ENCODE data around the gene SERPINB5.
A peak's percentile ranks its signal among the peaks of the same experiment; 100 is the strongest.

The SERPINB5 gene

GRCh38 chr18:63465059-63465458, 11.7 kb upstream of the SERPINB5 start:
- H3K4me3 ChIP-seq (ENCODE audit: low read length) = no peak overlapping the region
- DNase-seq (ENCODE audit: low read depth, low spot score) = no peak

- H3K4me3 ChIP-seq (ENCODE audit: low read length) = no peak overlapping the region
- DNase-seq (ENCODE audit: low read depth, low spot score) = no peak
Measured at GRCh38 chr18:63467699-63468098, 9.1 kb upstream of the SERPINB5 start.

DNA sequence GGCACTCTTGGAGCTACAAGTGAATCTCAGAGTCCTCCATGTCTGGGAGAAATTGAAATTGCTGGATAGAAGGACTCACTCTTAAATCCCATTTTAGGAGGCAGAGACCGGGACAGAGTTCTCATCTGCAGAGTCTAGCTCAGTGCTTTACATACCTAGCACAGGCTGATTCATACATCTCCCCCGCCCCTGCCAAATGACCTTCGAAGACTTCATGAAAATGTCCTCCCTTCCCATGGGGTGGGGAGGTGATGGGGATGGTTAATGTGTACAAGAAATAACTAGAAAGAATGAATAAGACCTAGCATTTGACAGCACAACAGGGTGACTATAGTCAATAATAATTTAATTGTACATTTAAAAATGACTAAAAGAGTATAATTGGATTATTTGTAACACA, 8.2 kb upstream of the SERPINB5 start:
- no peak for DNase-seq (ENCODE audit: low read depth, low spot score)

GRCh38 chr18:63470751-63471150, 6.0 kb upstream of the SERPINB5 start:
- no peak for DNase-seq (ENCODE audit: low read depth, low spot score)
- H3K4me3 ChIP-seq (ENCODE audit: low read length) = no peak overlapping the region

More for the DNA sequence above, 8.2 kb upstream of the SERPINB5 start:
- H3K4me3 ChIP-seq (ENCODE audit: low read length) = no peak overlapping the region

- no peak overlapping the region for H3K4me3 ChIP-seq (ENCODE audit: low read length)
- DNase-seq (ENCODE audit: low read depth, low spot score) = no peak
Measured at GRCh38 chr18:63472380-63472779, 4.4 kb upstream of the SERPINB5 start.

DNA sequence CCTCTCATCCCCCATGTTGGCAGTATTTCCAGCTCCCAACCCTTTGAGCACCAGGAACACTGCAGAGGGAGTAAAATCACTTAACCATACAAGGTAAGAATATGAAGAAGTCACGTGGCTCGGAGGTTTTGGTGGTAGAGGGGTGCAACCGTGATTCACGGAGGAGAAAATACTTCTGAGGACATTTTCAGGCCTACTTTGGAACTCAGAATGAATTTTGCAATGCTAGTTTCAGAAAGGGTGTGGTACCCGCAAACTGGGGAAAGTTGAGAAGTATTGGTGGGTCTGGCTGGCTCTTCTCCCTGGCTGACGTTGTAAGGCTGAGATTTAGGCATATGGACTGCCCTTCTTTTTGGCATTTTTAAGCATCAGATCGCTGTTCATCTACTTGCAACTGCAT, 442 bp downstream of the SERPINB5 start:
- no peak for DNase-seq (ENCODE audit: low read depth, low spot score)
- no peak overlapping the region for H3K4me3 ChIP-seq (ENCODE audit: low read length)

DNA sequence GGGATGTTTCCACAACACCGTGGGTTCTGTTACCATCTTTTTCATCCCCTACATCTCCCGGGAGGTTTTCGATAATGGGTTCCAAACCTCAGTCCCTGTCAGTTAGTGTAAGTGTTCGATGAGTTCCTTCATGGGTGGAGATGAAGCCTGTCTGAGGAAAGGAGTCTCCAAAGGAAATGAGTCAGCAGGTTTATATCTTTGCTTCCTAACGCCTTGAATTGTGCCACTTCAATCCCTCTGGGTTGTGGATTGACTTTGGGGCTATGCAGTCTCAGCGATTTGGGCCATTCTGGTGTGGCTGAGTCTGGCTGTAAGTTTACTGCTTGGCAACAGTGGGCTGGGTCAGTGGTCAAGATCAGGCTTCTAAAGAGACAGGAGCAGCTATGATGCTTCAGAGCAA, 1.2 kb downstream of the SERPINB5 start:
- no peak overlapping the region for H3K4me3 ChIP-seq (ENCODE audit: low read length)
- no peak for DNase-seq (ENCODE audit: low read depth, low spot score)

- H3K4me3 ChIP-seq (ENCODE audit: low read length) = no peak overlapping the region
- no peak for DNase-seq (ENCODE audit: low read depth, low spot score)
Measured at GRCh38 chr18:63479826-63480225, 3.1 kb downstream of the SERPINB5 start.

DNA sequence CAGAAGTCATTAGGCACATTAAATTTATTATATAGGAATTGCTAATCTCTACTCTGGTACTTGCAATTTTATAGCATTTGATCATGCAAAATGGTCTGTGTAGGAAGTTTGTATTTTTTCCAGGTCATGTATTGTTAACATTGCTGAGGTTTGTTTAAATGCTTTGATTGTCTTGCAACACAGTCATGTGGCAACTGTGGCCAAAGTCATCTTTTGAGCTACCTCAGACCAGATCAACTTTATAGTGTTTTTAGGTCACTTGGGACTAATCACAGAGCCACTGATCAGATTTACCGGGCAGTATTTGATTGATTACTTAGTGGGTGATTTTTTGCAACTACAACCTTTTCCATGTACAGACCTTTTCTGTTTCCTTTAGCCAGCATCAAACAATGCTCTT, 3.7 kb downstream of the SERPINB5 start:
- DNase-seq (ENCODE audit: low read depth, low spot score) = no peak

GRCh38 chr18:63480915-63481314, 4.2 kb downstream of the SERPINB5 start:
- H3K4me3 ChIP-seq (ENCODE audit: low read length) = no peak overlapping the region
- DNase-seq (ENCODE audit: low read depth, low spot score) = no peak

More for the DNA sequence above, 3.7 kb downstream of the SERPINB5 start:
- no peak overlapping the region for H3K4me3 ChIP-seq (ENCODE audit: low read length)

DNA sequence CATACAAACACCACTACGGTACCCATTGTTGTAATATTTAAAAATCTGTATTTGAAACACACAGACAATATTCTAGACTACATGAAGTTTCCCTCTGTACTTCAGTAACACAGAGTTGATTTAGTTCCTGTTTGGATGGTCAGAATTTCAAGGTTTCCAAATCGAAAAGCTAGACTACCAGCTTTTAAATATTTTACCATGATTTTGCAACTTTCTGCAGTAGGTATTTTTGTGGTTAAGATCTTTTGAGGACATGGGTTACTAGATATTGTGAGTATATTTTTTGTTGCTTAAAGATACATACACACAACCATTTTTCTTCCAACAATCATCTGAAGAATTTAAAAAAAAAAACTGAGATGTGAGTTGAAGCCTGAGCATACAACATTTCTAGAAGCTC, 10.9 kb downstream of the SERPINB5 start:
- no peak overlapping the region for H3K4me3 ChIP-seq (ENCODE audit: low read length)
- DNase-seq (ENCODE audit: low read depth, low spot score) = no peak

DNA sequence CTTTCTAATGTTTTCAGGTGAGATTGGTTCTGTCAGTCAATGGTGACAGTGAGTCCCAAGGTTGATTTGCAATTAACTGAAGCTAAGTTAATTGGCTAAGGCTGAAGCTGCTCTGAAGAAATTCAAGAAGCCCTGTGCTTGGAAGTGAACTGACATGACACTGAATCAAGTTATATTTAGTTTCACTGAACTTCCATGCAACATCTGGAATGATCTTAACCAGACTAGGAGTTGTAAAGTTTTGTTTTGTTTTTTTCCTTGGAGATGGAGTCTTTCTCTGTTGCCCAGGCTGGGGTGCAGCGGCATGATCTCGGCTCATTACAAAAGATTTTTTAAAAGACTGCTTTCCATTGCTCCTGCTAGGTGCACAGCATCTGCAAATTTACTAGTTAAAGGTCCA, 11.4 kb downstream of the SERPINB5 start:
- H3K4me3 ChIP-seq (ENCODE audit: low read length) = no peak overlapping the region
- no peak for DNase-seq (ENCODE audit: low read depth, low spot score)

DNA sequence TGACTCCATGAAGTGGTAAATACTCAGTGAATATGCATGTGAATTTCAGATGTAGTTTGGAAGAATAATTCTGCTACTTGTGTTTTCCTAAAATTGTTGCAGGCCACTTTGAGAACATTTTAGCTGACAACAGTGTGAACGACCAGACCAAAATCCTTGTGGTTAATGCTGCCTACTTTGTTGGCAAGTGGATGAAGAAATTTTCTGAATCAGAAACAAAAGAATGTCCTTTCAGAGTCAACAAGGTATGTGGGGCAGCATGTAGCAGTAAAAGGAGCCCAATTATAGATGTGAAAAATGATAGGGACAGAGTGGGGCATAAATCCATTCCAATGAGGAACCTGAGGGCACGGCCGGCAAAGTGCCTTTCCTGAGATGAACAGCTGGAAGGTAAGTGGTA, 16.1 kb downstream of the SERPINB5 start:
- no peak overlapping the region for H3K4me3 ChIP-seq (ENCODE audit: low read length)
- no peak for DNase-seq (ENCODE audit: low read depth, low spot score)

DNA sequence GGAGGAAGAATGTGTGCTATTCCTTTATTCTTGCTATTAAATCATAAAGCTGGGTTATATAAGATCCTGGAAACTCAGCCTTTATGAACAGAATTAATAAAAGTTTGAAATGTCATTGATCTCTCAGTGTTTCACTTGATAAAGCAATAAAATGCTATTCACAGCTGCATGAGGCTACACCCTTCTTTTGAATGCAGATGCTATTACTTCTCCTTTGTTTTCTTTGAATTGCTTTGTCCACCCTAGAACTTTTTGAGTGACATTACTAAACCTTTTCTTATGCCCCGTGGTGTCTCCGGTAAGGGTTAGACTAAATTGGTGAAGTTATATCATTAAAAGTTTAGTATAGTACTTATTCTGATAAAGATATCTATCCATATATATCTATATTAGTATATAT, 18.9 kb downstream of the SERPINB5 start:
- DNase-seq (ENCODE audit: low read depth, low spot score) = no peak
- H3K4me3 ChIP-seq (ENCODE audit: low read length) = no peak overlapping the region

- peak; percentile 23 for DNase-seq (ENCODE audit: low read depth, low spot score)
- H3K4me3 ChIP-seq (ENCODE audit: low read length) = no peak overlapping the region
Measured at GRCh38 chr18:63505566-63506335, 29.0 kb downstream of the SERPINB5 start.

DNA sequence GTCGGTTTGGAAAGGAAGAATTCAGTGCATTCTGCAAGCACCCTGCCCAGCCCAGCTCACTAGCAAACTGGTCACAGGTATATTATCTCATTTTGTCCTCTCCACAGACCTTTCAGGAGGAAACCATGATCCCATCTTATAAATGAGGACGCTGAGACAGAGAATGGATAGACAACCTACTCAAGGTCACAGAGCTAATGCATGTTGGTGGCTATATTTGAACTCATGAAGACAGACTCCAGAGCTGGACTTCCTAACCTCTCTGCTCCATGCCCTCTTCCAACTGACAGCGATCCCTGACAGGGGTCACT, 29.5 kb downstream of the SERPINB5 start:
- DNase-seq (ENCODE audit: low read depth, low spot score) = no peak
- H3K4me3 ChIP-seq (ENCODE audit: low read length) = no peak overlapping the region

GRCh38 chr18:63508596-63508995, 31.8 kb downstream of the SERPINB5 start:
- H3K4me3 ChIP-seq (ENCODE audit: low read length) = no peak overlapping the region
- no peak for DNase-seq (ENCODE audit: low read depth, low spot score)

DNA sequence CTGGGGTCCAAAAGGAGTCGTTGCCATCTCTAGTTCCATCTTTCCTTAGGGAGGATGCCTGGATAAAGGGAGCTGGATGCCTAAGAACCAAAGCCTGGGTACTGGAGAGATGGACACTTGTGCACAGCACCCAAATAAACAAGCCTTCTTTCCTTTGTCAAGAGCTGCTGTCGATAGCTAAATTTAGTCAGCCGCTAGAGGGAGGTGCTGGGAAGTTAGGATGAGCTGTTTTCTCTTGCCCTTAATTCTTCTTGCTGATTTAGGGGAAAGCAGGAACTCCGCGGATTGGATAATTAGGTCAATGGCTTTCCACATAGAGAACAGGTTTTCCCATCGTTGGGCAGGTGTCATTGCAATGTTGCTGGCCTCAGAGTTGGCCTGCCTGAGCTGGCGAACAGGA, 34.5 kb downstream of the SERPINB5 start:
- peak; percentile 40 for DNase-seq (ENCODE audit: low read depth, low spot score)
- no peak overlapping the region for H3K4me3 ChIP-seq (ENCODE audit: low read length)

DNA sequence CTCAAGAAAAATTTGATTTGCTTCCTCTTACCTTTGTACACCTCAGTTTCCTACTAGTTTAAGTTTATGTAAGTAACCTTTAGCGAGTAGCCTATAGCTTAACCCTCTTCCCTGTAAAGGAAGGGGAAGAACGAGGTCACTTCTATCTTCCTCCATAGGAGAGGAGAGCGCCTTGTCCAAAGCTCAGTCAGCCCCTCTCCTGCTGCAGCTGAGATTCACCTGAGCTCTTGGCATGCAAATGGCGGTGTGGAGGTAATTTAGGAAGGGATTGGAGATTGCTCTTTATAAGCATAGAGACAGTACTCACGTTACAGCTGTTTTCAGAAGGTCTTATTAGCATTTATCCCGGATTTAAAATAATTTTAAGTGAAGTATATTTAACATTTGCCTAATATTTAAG, 37.6 kb downstream of the SERPINB5 start:
- DNase-seq (ENCODE audit: low read depth, low spot score) = no peak
- no peak overlapping the region for H3K4me3 ChIP-seq (ENCODE audit: low read length)

DNA sequence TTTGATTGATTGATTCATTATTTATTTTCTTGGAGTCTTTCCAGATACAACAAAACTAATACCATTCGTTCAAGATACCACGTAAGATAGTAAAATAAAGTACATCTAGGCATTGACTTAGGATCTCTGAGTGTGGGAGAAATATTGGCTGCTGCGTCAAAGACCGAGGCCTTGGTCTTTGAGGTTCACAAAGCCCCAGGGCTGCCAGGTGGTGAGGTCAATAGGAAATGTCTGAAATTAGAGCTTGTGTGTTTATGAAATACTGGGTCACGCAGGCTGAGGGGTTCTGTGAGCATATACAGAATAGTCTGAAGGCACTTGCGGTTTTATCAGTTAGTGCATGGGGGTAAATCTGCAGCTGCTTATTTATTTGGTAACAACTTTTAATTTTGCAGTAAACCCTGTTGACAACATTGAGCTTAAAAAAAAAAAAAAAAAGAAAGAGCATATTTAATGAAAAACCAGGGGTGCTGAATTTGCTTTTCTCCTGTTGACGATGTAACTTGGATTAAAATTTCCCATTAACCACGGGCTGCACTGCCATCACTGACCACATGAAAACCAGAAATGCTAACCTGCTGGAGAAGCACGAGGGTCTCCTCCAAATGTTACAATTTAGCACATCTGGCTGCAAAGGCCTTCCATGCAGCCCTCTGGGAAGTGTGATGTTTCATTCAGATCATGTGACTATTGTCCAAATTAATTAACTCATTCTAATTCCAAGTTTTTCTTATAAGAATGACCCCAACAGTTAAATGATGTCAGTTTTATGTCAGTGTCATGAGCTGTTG, 38.3 kb downstream of the SERPINB5 start:
- DNase-seq (ENCODE audit: low read depth, low spot score) = no peak
- no peak overlapping the region for H3K4me3 ChIP-seq (ENCODE audit: low read length)

- DNase-seq (ENCODE audit: low read depth, low spot score) = no peak
- no peak overlapping the region for H3K4me3 ChIP-seq (ENCODE audit: low read length)
Measured at GRCh38 chr18:63515801-63516200, 39.0 kb downstream of the SERPINB5 start.

Measured in Jurkat, Clone E6-1 (cell line).